ENCODE results near the gene UBA1.
A peak's percentile ranks its signal among the peaks of the same experiment; 100 is the strongest.

Gene UBA1

DNA sequence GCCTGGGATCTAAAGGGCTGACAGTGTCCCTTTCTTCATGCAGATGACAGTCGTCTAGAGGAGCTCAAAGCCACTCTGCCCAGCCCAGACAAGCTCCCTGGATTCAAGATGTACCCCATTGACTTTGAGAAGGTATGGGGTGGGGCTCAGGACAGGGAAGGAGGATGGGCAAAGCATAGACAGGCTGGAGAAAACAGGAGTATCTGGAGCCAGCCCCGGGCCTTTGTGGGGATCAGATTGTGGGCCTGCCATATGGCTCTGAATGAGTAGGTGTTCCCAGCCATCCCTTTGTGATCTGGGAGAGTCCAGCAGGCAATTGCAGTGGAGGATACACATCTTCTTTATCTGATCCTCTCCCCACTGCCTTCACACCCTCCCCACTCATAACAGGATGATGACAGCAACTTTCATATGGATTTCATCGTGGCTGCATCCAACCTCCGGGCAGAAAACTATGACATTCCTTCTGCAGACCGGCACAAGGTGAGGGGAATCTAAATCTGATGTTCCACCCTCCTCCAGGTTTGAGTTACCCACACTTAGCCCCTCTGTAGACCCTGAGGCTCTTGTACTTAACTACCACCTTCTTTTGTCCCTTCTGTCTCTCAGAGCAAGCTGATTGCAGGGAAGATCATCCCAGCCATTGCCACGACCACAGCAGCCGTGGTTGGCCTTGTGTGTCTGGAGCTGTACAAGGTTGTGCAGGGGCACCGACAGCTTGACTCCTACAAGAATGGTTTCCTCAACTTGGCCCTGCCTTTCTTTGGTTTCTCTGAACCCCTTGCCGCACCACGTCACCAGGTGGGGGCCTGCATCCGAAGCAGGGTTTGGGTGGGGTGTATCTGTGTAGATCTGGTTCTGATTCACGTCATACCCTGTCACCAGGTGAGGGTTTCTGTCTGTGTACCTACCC is 19.0 kb downstream of the UBA1 start:
- DNase-seq (ENCODE audit: low read depth): no peak

- DNase-seq (ENCODE audit: low read depth): no peak
Measured at GRCh38 chrX:47214435-47215077, 20.9 kb downstream of the UBA1 start.

- no peak for DNase-seq (ENCODE audit: low read depth)
Measured at GRCh38 chrX:47215291-47215900, 21.8 kb downstream of the UBA1 start.

GRCh38 chrX:47216393-47216925 is 22.8 kb downstream of the UBA1 start:
- no peak for DNase-seq (ENCODE audit: low read depth)

DNA sequence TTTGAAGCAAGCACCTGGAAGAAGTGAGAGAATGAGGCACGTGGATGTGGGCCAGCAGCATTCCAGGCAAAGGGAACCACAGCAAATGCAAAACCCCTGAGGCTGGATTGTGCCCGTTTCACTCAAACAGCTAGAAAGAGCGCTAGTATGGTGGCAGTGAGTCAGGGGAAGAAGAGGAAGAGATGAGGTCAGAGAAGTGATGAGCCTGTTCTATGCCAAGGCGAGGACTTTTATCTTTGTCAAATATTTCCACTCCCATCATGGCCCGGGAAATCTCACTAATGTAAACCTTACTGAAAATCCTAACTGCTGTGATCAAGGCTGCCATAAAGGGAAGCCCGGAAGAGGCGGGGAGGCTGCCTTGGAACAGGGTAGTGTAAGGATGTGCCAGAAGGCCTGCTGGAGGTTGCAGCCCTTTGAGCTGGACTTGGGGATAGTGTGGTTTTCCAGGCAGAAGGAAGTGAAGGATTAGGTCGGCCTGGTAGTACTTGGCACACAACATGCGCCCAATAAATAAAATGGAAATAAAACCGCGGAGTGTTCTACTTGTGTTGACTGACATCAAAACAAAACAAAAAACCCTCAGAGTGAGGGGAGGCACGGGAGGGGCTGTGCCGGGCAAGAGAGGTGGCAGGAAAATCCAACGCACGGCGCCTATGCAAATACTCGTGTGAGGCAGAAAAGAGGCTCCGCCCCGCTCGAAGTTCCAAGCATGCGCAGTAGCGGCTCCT is 23.7 kb downstream of the UBA1 start:
- DNase-seq (ENCODE audit: low read depth): peak; percentile 7

- peak; percentile 88 for DNase-seq (ENCODE audit: low read depth)
Measured at GRCh38 chrX:47217852-47218279, 24.2 kb downstream of the UBA1 start.

- DNase-seq (ENCODE audit: low read depth): peak; percentile 50
Measured at GRCh38 chrX:47218280-47218919, 24.8 kb downstream of the UBA1 start, which contains the start of gene CDK16. TSS of gene CDK16 (plus strand) at chrX:47218681. CDS start at chrX:47223558, 4,877 bp downstream.

DNA sequence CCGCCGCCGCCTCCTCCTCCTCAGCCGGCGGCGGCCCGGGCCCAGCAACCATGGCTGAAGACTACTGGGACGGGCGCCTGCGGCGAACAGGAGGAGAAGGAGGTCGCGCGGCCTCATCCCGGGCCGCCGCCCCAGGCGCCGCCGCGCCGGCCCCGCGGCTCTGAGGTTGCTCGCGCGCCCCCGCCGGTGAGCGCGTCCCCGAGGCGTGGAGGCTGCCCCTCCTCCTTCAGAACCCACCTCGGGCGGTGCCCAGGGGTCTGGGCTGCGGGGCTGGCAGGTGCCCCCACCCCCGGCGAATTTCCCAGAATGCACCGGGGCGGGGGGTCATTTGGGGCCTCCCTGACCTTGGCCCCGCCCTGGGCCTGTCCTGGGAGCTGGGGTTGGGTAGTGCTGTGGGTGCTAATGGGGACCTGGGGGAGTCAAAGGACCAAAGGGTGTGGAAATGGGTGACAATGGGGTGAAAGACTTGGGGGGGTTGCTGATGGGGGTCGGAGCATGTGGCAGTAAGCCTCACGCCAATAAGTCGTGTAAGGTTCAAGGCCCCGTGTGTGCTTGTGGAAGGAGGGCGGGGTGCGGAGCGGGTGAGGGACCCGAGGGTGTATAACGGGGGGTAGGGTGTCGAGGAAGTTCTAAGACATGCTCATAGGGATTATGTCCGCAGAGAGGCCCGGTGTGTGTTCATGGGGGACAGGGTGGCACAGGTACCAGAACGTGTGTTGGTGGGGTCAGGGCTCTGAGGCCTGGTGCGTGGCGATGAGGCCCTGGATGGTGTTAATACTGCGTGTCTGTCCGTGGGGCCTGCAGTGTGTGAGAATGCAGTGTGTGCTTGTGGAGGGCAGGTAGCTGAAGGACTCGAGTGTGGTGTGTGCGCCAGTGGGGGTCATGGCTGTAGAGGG is 25.5 kb downstream of the UBA1 start:
- peak; percentile 28 for DNase-seq (ENCODE audit: low read depth)

DNA sequence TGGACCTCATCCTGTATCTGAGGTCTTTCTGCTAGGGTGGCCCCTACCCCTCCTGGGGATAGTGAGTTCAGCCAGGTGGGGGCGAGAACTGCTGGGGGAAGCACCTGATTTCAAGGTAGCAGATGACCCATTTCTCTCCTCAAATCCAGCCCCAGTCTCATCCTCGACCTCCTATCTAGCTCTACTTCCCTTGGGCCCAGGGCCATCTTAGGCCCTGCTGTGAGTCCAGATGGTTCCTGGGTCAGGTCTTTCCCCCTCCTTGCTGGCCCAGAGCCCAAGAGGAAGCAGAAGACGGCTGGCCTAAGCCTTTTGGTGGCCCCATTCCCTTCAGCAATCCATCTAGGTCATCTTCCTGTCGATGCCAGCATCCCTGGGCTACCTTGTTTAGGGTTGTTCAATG is 28.1 kb downstream of the UBA1 start:
- DNase-seq (ENCODE audit: low read depth): no peak

GRCh38 chrX:47222751-47223350 is 29.2 kb downstream of the UBA1 start:
- DNase-seq (ENCODE audit: low read depth): no peak

GRCh38 chrX:47223476-47224250 is 30.0 kb downstream of the UBA1 start:
- DNase-seq (ENCODE audit: low read depth): no peak

DNA sequence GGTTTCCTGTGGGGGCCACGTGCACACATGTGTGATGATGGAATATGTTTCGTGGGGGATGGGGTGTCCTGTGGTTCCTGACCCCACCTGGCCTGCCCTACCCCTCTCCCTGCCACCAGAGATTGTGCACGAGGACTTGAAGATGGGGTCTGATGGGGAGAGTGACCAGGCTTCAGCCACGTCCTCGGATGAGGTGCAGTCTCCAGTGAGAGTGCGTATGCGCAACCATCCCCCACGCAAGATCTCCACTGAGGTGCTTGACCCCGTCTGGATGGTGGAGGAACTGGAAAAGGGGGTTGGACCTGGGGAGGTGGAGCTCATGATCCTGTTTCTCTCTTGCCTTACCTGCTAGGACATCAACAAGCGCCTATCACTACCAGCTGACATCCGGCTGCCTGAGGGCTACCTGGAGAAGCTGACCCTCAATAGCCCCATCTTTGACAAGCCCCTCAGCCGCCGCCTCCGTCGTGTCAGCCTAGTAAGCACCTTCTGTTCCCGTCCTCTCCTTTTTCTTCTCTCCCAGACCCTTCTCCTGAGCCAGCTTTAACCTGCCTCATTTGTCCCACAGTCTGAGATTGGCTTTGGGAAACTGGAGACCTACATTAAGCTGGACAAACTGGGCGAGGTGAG is 30.8 kb downstream of the UBA1 start:
- DNase-seq (ENCODE audit: low read depth): no peak

DNA sequence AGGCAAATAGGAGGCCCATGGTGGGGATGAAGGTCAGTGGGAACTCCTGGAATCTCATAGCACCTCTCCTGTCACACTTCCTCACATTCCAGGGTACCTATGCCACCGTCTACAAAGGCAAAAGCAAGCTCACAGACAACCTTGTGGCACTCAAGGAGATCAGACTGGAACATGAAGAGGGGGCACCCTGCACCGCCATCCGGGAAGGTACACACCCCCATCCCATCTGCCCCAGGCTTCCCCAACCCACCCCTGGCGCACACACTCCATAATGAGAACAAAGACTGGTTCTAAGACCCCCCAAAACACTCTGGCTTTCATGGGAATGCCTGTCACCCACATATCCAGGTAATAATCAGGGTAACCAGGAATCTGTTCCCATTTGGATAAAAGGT is 31.3 kb downstream of the UBA1 start:
- no peak for DNase-seq (ENCODE audit: low read depth)

DNA sequence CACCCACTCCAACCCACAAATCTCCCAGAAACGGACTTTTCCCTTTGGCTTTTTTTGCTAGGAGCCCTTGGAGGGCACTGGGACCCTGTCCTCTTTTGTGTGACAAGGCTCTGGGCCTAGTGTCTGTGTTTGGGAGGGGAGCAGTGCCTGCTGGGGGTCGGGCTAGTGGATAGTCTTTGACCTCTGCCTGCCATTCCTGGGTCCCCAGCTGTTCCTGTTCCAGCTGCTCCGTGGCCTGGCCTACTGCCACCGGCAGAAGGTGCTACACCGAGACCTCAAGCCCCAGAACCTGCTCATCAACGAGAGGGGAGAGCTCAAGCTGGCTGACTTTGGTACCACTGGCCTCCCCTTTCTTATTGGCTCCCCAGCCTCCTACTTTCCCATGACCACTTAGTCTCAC is 32.4 kb downstream of the UBA1 start:
- DNase-seq (ENCODE audit: low read depth): no peak

DNA sequence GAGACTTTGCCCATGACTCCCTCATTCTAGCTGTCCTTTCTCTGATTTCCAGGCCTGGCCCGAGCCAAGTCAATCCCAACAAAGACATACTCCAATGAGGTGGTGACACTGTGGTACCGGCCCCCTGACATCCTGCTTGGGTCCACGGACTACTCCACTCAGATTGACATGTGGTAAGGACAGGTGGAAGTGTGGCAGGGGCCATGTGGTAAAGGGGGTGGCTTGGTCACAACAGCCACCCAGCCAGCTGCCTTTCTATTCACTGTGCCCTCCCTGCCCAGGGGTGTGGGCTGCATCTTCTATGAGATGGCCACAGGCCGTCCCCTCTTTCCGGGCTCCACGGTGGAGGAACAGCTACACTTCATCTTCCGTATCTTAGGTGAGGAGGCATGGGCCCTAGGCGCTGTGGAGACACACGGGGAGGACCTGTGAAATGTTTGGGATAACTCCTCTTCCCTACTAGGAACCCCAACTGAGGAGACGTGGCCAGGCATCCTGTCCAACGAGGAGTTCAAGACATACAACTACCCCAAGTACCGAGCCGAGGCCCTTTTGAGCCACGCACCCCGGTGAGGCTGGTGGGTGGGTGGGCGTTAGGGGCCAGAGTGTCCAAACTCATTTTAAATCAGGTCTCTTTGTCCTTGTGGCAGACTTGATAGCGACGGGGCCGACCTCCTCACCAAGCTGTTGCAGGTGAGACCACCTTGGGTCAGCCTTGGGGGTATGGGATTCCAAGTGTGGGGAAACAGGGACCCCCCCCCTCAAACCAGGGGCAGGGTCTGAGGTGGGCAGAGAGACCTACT is 33.1 kb downstream of the UBA1 start:
- DNase-seq (ENCODE audit: low read depth): no peak

- DNase-seq (ENCODE audit: low read depth): no peak
Measured at GRCh38 chrX:47227334-47227583, 33.6 kb downstream of the UBA1 start.

- no peak for DNase-seq (ENCODE audit: low read depth)
Measured at GRCh38 chrX:47228550-47229270, 35.1 kb downstream of the UBA1 start.

Data from activated T-cell treated with anti-CD3 and anti-CD28 coated beads for 24 hours (primary cell).